Heart left ventricle (tissue), 13 donors: ENCODE measurements around the gene GIMAP5.

ENCODE experiments used
- POLR2A ChIP-seq, 2 donors: fragments of 450-650 bp; IDR thresholded peaks; one replicate each; pipeline ENCODE4 v1.6.1; 2017; ENCODE audit warnings: antibody characterized with exemption in 2 of 2, mild to moderate bottlenecking in 2 of 2, moderate library complexity in 2 of 2
- TF ChIP-seq, protein P1 (sequence below), 12 donors: fragments of 200-600 bp; sonication (generic) in 4 of 12; IDR thresholded peaks; one replicate each; pipeline versions ENCODE4 v1.5.0 to v1.8.0; 2018 to 2022; ENCODE audit warnings: antibody characterized with exemption in 12 of 12, mild to moderate bottlenecking in 5 of 12
- donor health status: ischemic (EF 13 %, LVEDD 7.1; RV severe dilation, severe dysfunction).
- donor health status: DM: no; HTN: yes; CAD: no.
- donor health status: DM: no; HTN: no; CAD: no.
- donor health status: ischemic (EF 25% LVEDD 6.9; RV normal size, moderate dysfunction).
- donor health status: ischemic (EF 25% LVEDD 5.7; RV mildly dilated, moderate dysfunction).
- donor health status: ischemic (EF 35%, LVEDD 5.7; RV mildly dilated, moderate dysfunction).
- donor health status: nonischemic (EF 11% LVEDD 7.7; RV severe dilation, severe dysfunction).
- donor health status: DM: yes; HTN: yes; CAD: no.
- donor health status: PGD.
- donor health status: ischemic (EF 29% LVEDD 5.4; RV normal size, mild dysfunction).
- donor health status: nonischemic (EF 23%, LVEDD 6.1; RV moderate dilation, normal function).

DNA sequence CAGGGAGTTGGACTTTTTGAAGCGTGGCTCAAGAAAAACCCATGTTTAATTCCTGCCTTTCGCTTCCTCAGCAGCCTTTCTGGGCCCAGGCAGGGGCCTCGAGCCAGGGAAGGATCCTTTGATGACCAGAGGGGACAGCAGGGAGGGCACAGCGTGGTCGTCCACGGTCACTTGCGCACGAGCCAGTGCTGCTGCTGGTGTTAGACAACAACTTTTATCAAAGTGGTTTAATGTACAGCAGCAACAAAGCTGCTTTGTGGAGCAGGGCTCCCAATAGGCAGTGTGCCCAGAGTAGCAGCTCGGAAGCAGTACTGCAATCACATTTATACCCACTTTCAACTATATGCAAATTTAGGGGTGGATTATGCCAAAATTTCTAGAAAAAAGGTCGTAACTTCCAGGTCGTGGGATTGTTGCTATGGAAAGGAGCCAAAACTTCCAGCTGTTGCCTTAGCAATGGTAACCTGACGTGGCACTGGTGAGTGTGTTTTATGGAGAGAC is 14.7 kb upstream of the GIMAP5 start:
- TF ChIP-seq, protein P1, sequence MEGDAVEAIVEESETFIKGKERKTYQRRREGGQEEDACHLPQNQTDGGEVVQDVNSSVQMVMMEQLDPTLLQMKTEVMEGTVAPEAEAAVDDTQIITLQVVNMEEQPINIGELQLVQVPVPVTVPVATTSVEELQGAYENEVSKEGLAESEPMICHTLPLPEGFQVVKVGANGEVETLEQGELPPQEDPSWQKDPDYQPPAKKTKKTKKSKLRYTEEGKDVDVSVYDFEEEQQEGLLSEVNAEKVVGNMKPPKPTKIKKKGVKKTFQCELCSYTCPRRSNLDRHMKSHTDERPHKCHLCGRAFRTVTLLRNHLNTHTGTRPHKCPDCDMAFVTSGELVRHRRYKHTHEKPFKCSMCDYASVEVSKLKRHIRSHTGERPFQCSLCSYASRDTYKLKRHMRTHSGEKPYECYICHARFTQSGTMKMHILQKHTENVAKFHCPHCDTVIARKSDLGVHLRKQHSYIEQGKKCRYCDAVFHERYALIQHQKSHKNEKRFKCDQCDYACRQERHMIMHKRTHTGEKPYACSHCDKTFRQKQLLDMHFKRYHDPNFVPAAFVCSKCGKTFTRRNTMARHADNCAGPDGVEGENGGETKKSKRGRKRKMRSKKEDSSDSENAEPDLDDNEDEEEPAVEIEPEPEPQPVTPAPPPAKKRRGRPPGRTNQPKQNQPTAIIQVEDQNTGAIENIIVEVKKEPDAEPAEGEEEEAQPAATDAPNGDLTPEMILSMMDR (IDR thresholded peaks at IDR 0.05), result no peak
- no peak for TF ChIP-seq POLR2A (IDR thresholded peaks at IDR 0.05)
